Neural cell (in vitro differentiated cells): ENCODE measurements around the gene HRAS. TPM values are rescaled to one million over a fixed set of nuclear protein-coding genes. Genes with fewer than 3 reads are reported as not detected.

Source experiments
- H2AFZ ChIP-seq: fragments of 200-600, 300-800 bp; sonication (generic), shearing (Covaris generic); 2 replicates; pipeline ENCODE4 v1.6.0; 2014; ENCODE audit warnings: low read depth, mild to moderate bottlenecking, antibody characterized with exemption, low read length, moderate library complexity
- H3F3A ChIP-seq: fragments of 200-600 bp; shearing (Covaris generic); 2 replicates; pipeline ENCODE4 v1.6.1; 2016; ENCODE audit warnings: mild to moderate bottlenecking, moderate library complexity, mixed read lengths, antibody characterized with exemption, low read length; ENCODE audit not compliant: insufficient read depth, poor library complexity, severe bottlenecking
- H3K27ac ChIP-seq: fragments of 200-600, 300-800 bp; sonication (generic), shearing (Covaris generic); 2 replicates; pipeline ENCODE4 v1.5.1; 2014; ENCODE audit warnings: mild to moderate bottlenecking, low read length, moderate library complexity
- H3K27me3 ChIP-seq: fragments of 300-800, 200-600 bp; sonication (generic), shearing (Covaris generic); 2 replicates; pipeline ENCODE4 v1.6.0; 2014; ENCODE audit warnings: mild to moderate bottlenecking, low read depth, low read length, moderate library complexity; ENCODE audit not compliant: insufficient read depth
- H3K36me3 ChIP-seq: fragments of 300-800, 200-600 bp; sonication (generic), shearing (Covaris generic); 2 replicates; pipeline ENCODE4 v1.5.1; 2014; ENCODE audit warnings: mild to moderate bottlenecking, antibody characterized with exemption, low read length, moderate library complexity; ENCODE audit not compliant: insufficient read depth
- H3K4me2 ChIP-seq: fragments of 300-800, 200-600 bp; sonication (generic), shearing (Covaris generic); 2 replicates; pipeline ENCODE4 v1.6.0; 2014; ENCODE audit warnings: mild to moderate bottlenecking, low read length
- H3K4me3 ChIP-seq: fragments of 300-800, 200-600 bp; sonication (generic), shearing (Covaris generic); 2 replicates; pipeline ENCODE4 v1.5.1; 2014; ENCODE audit warnings: mild to moderate bottlenecking, low read length, moderate library complexity
- H3K79me2 ChIP-seq: fragments of 200-600 bp; shearing (Covaris generic); replicated peaks from 2 replicates; pipeline ENCODE4 v1.6.0; 2014; ENCODE audit warnings: mild to moderate bottlenecking, low read length, moderate library complexity; ENCODE audit not compliant: insufficient read depth
- H3K9ac ChIP-seq: fragments of 300-800, 200-600 bp; sonication (generic), shearing (Covaris generic); 2 replicates; pipeline ENCODE4 v1.6.1; 2016; ENCODE audit warnings: mild to moderate bottlenecking, low read length, mixed read lengths
- H3K9me2 ChIP-seq: fragments of 200-600 bp; shearing (Covaris generic); 2 replicates; pipeline ENCODE4 v1.6.1; 2016; ENCODE audit warnings: mild to moderate bottlenecking, low read length, mixed read lengths; ENCODE audit not compliant: insufficient read depth
- H3K9me3 ChIP-seq: fragments of 200-600, 300-800 bp; sonication (generic), shearing (Covaris generic); 2 replicates; pipeline ENCODE4 v1.6.1; 2016; ENCODE audit warnings: mild to moderate bottlenecking, mixed run types, low read length, moderate library complexity, mixed read lengths
- H4K20me1 ChIP-seq: fragments of 200-600 bp; shearing (Covaris generic); 2 replicates; pipeline ENCODE4 v1.6.1; 2016; ENCODE audit warnings: mild to moderate bottlenecking, mixed run types; ENCODE audit not compliant: insufficient read depth
- CTCF ChIP-seq: fragments of 450-650 bp; IDR thresholded peaks from 2 replicates; pipeline ENCODE4 v1.5.1; 2014; ENCODE audit warnings: antibody characterized with exemption, mild to moderate bottlenecking, moderate library complexity; ENCODE audit not compliant: poor library complexity, severe bottlenecking
- EP300 ChIP-seq: fragments of 450-650 bp; conservative IDR thresholded peaks from 2 replicates; pipeline ENCODE4 v1.6.1; 2014; ENCODE audit warnings: antibody characterized with exemption, mild to moderate bottlenecking, moderate library complexity; ENCODE audit not compliant: poor library complexity, severe bottlenecking
- EZH2 ChIP-seq: fragments of 200-600, 300-800 bp; shearing (Covaris generic), sonication (generic); IDR thresholded peaks from 2 replicates; pipeline ENCODE4 v1.6.1; 2014; ENCODE audit warnings: antibody characterized with exemption, low read length, borderline replicate concordance, mild to moderate bottlenecking; ENCODE audit not compliant: insufficient read depth, poor library complexity, severe bottlenecking
- MXI1 ChIP-seq: fragments of 450-650 bp; conservative IDR thresholded peaks from 2 replicates; pipeline ENCODE4 v1.6.1; 2014; ENCODE audit warnings: antibody characterized with exemption, mild to moderate bottlenecking; ENCODE audit not compliant: poor library complexity, severe bottlenecking
- POLR2AphosphoS5 ChIP-seq: IDR thresholded peaks from 2 replicates; pipeline ENCODE4 v1.6.1; 2012
- RAD21 ChIP-seq: fragments of 450-650 bp; conservative IDR thresholded peaks from 2 replicates; pipeline ENCODE4 v1.6.1; 2014; ENCODE audit warnings: antibody characterized with exemption, mild to moderate bottlenecking, moderate library complexity
- REST ChIP-seq: IDR thresholded peaks from 2 replicates; pipeline ENCODE4 v1.6.1; 2012; ENCODE audit warnings: borderline replicate concordance
- SMC3 ChIP-seq: fragments of 450-650 bp; conservative IDR thresholded peaks from 2 replicates; pipeline ENCODE4 v1.6.1; 2014; ENCODE audit warnings: antibody characterized with exemption, mild to moderate bottlenecking, moderate library complexity; ENCODE audit not compliant: poor library complexity
- TAF1 ChIP-seq: IDR thresholded peaks from 2 replicates; pipeline ENCODE4 v1.6.1; 2012; ENCODE audit warnings: low read depth
- polyA minus RNA-seq: library from RNA; depleted of rRNA, polyadenylated mRNA; stranded (reverse); fragments of >200 nt; gene quantifications from 2 replicates; pipeline ENCODE4 v1.2.3, GENCODE V29; 2014
- polyA plus RNA-seq: library from polyadenylated mRNA; depleted of rRNA; stranded (reverse); fragments of >200 nt; gene quantifications from 2 replicates; pipeline ENCODE4 v1.2.3, GENCODE V29; 2014

HRAS gene
- 119 and 120 TPM in 2 replicates for polyA plus RNA-seq
- 50.2 and 55.7 TPM in 2 replicates for polyA minus RNA-seq

GRCh38 chr11:535519-536454, at the start of gene HRAS:
Gene HRAS, minus strand, starts transcription at chr11:535576.
- no peaks in the 10 kb centered on the region for H3K36me3 ChIP-seq
- H3F3A ChIP-seq, result no peaks in the 10 kb centered on the region
- no peaks in the 10 kb centered on the region for H3K27me3 ChIP-seq
- H2AFZ ChIP-seq, result peak within 1 kb of the TSS; percentile 40
- peaks cover 8% of the 10 kb centered on the region for H3K79me2 ChIP-seq
- TF ChIP-seq POLR2AphosphoS5 (peak; percentile 90), MXI1 (peak; percentile 52), REST (peak; percentile 32), TAF1 (peak; percentile 73), SMC3 (peak; percentile 34), EP300 (no peak), EZH2 (no peak), CTCF (no peak)
- H3K9ac ChIP-seq, result peak within 1 kb of the TSS; percentile 83
- peak within 1 kb of the TSS; percentile 80 for H3K4me2 ChIP-seq
- H3K9me3 ChIP-seq, result no peaks in the 10 kb centered on the region
- no peaks in the 10 kb centered on the region for H4K20me1 ChIP-seq
- no peaks in the 10 kb centered on the region for H3K9me2 ChIP-seq
- H3K4me3 ChIP-seq, result peak within 1 kb of the TSS; percentile 92
- peak within 1 kb of the TSS; percentile 79 for H3K27ac ChIP-seq

- TF ChIP-seq SMC3 (no peak), MXI1 (no peak), RAD21 (no peak), REST (no peak), EZH2 (no peak), TAF1 (no peak), POLR2AphosphoS5 (no peak), CTCF (no peak), EP300 (no peak)
- Histone ChIP-seq H3K4me2 (no peak overlapping the region), H3F3A (no peaks in the 10 kb centered on the region), H4K20me1 (peaks cover 9% of the 10 kb centered on the region), H3K36me3 (peaks cover 4% of the 10 kb centered on the region), H3K27me3 (no peaks in the 10 kb centered on the region), H3K9ac (no peak overlapping the region), H3K79me2 (peaks cover 14% of the 10 kb centered on the region), H2AFZ (no peak overlapping the region), H3K27ac (no peak overlapping the region), H3K9me2 (no peaks in the 10 kb centered on the region), H3K9me3 (no peaks in the 10 kb centered on the region), H3K4me3 (no peak overlapping the region)
These were observed 48.9 kb upstream of the HRAS start for GRCh38 chr11:584287-584686.
